Measurements from ENCODE around the gene DIPK1B. TPM values are rescaled to one million over a fixed set of nuclear protein-coding genes. Genes with fewer than 3 reads are reported as not detected.
"Not testable (repeated sequence)": the region's sequence is repeated elsewhere in the genome, so short reads cannot be mapped to it uniquely, and the experiment has no call there.

DIPK1B gene
- total RNA-seq, 1 donor from 2014 or later: 60.5 TPM

GRCh38 chr9:136754059-136754572 is 41.7 kb downstream of the DIPK1B start:
- TF ChIP-seq CTCF (IDR thresholded peaks at IDR 0.05; ENCODE audit: unreplicated experiment): no peak
- Mint-ChIP-seq H3K36me3 (no peaks in the 10 kb centered on the region), H3K9me3 (peaks cover 15% of the 10 kb centered on the region), H3K4me1 (no peaks in the 10 kb centered on the region), H3K27me3 (ENCODE audit: low read depth) (peaks cover 16% of the 10 kb centered on the region), H3K27ac (no peak overlapping the region), H3K4me3 (no peak overlapping the region)
- DNase-seq (ENCODE audit: low spot score in 2 of 2, unreplicated experiment in 2 of 2): no peak

- peaks cover 16% of the 10 kb centered on the region for H3K27me3 Mint-ChIP-seq (ENCODE audit: low read depth)
- no peaks in the 10 kb centered on the region for H3K4me1 Mint-ChIP-seq
- no peak overlapping the region for H3K27ac Mint-ChIP-seq
- no peak for TF ChIP-seq CTCF (IDR thresholded peaks at IDR 0.05; ENCODE audit: unreplicated experiment)
- H3K36me3 Mint-ChIP-seq: no peaks in the 10 kb centered on the region
- peaks cover 15% of the 10 kb centered on the region for H3K9me3 Mint-ChIP-seq
- no peak for DNase-seq (ENCODE audit: low spot score in 2 of 2, unreplicated experiment in 2 of 2)
- H3K4me3 Mint-ChIP-seq: no peak overlapping the region
Measured at GRCh38 chr9:136754626-136755301, 42.4 kb downstream of the DIPK1B start.

- H3K36me3 Mint-ChIP-seq; DNase-seq (ENCODE audit: low spot score in 2 of 2, unreplicated experiment in 2 of 2); H3K4me3 Mint-ChIP-seq; H3K27ac Mint-ChIP-seq; H3K4me1 Mint-ChIP-seq: not testable (repeated sequence)
- H3K9me3 Mint-ChIP-seq: peaks cover 15% of the 10 kb centered on the region
- H3K27me3 Mint-ChIP-seq (ENCODE audit: low read depth): peaks cover 15% of the 10 kb centered on the region
Measured at GRCh38 chr9:136755302-136756133, 43.1 kb downstream of the DIPK1B start.

- Mint-ChIP-seq H3K4me3 (no peak overlapping the region), H3K4me1 (peaks cover 3% of the 10 kb centered on the region), H3K27ac (no peak overlapping the region), H3K9me3 (peaks cover 15% of the 10 kb centered on the region), H3K36me3 (no peaks in the 10 kb centered on the region), H3K27me3 (ENCODE audit: low read depth) (peaks cover 11% of the 10 kb centered on the region)
- no peak for DNase-seq (ENCODE audit: low spot score in 2 of 2, unreplicated experiment in 2 of 2)
- TF ChIP-seq CTCF (IDR thresholded peaks at IDR 0.05; ENCODE audit: unreplicated experiment): no peak
Measured at GRCh38 chr9:136756134-136756438, 43.7 kb downstream of the DIPK1B start.

GRCh38 chr9:136756836-136757235 is 44.5 kb downstream of the DIPK1B start:
- no peak overlapping the region for H3K27ac Mint-ChIP-seq
- no peaks in the 10 kb centered on the region for H3K36me3 Mint-ChIP-seq
- H3K9me3 Mint-ChIP-seq: peaks cover 10% of the 10 kb centered on the region
- H3K27me3 Mint-ChIP-seq (ENCODE audit: low read depth): peaks cover 8% of the 10 kb centered on the region
- no peak overlapping the region for H3K4me3 Mint-ChIP-seq
- no peak for TF ChIP-seq CTCF (IDR thresholded peaks at IDR 0.05; ENCODE audit: unreplicated experiment)
- DNase-seq (ENCODE audit: low spot score in 2 of 2, unreplicated experiment in 2 of 2): no peak
- H3K4me1 Mint-ChIP-seq: peaks cover 3% of the 10 kb centered on the region

- no peak for DNase-seq (ENCODE audit: low spot score in 2 of 2, unreplicated experiment in 2 of 2)
- peaks cover 5% of the 10 kb centered on the region for H3K27me3 Mint-ChIP-seq (ENCODE audit: low read depth)
- H3K4me1 Mint-ChIP-seq: peaks cover 3% of the 10 kb centered on the region
- H3K27ac Mint-ChIP-seq: no peak overlapping the region
- H3K9me3 Mint-ChIP-seq: peaks cover 5% of the 10 kb centered on the region
- H3K4me3 Mint-ChIP-seq: no peak overlapping the region
- H3K36me3 Mint-ChIP-seq: no peaks in the 10 kb centered on the region
- no peak for TF ChIP-seq CTCF (IDR thresholded peaks at IDR 0.05; ENCODE audit: unreplicated experiment)
Measured at GRCh38 chr9:136757328-136757727, 45.0 kb downstream of the DIPK1B start.

Measured in mesothelial cell of epicardium (in vitro differentiated cells).